Transverse colon (tissue), 4 donors: ENCODE measurements around the gene ANKRD34A.

Source experiments
- POLR2AphosphoS5 ChIP-seq, 3 donors: sonication (generic); formaldehyde crosslinking; IDR thresholded peaks; one replicate each; pipeline ENCODE4 v1.6.1; 2016; ENCODE audit warnings: antibody characterized with exemption in 3 of 3
- TF ChIP-seq, protein P1 (sequence below), 5 experiments: fragments of 200-600 bp in 3 of 5; fragments of 450-650 bp in 2 of 5; sonication (generic) in 3 of 5; IDR thresholded peaks; 1 replicate in 2 of 5; 2 replicates in 3 of 5; pipeline ENCODE4 v1.5.1; 2016 to 2017; ENCODE audit warnings: antibody characterized with exemption in 5 of 5, inconsistent platforms in 3 of 5, mild to moderate bottlenecking in 2 of 5, moderate library complexity in 1 of 5

GRCh38 chr1:145985502-145986439 is 21.4 kb upstream of the ANKRD34A start:
- TF ChIP-seq, protein P1, sequence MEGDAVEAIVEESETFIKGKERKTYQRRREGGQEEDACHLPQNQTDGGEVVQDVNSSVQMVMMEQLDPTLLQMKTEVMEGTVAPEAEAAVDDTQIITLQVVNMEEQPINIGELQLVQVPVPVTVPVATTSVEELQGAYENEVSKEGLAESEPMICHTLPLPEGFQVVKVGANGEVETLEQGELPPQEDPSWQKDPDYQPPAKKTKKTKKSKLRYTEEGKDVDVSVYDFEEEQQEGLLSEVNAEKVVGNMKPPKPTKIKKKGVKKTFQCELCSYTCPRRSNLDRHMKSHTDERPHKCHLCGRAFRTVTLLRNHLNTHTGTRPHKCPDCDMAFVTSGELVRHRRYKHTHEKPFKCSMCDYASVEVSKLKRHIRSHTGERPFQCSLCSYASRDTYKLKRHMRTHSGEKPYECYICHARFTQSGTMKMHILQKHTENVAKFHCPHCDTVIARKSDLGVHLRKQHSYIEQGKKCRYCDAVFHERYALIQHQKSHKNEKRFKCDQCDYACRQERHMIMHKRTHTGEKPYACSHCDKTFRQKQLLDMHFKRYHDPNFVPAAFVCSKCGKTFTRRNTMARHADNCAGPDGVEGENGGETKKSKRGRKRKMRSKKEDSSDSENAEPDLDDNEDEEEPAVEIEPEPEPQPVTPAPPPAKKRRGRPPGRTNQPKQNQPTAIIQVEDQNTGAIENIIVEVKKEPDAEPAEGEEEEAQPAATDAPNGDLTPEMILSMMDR (IDR thresholded peaks at IDR 0.05) = no peak
- TF ChIP-seq POLR2AphosphoS5 (IDR thresholded peaks at IDR 0.05) = peak in 2 of 3 donors; percentile 49 to 67
